OCI-M2 (cell line): ENCODE data around the gene ANKLE2.
"Not testable (repeated sequence)": the region's sequence is repeated elsewhere in the genome, so short reads cannot be mapped to it uniquely, and the experiment has no call there.

Experiments
- DNase-seq: peaks from one replicate; lab custom pipeline; 2025; ENCODE audit not compliant: unreplicated experiment; lab: John Stamatoyannopoulos, UW

The ANKLE2 gene

DNA sequence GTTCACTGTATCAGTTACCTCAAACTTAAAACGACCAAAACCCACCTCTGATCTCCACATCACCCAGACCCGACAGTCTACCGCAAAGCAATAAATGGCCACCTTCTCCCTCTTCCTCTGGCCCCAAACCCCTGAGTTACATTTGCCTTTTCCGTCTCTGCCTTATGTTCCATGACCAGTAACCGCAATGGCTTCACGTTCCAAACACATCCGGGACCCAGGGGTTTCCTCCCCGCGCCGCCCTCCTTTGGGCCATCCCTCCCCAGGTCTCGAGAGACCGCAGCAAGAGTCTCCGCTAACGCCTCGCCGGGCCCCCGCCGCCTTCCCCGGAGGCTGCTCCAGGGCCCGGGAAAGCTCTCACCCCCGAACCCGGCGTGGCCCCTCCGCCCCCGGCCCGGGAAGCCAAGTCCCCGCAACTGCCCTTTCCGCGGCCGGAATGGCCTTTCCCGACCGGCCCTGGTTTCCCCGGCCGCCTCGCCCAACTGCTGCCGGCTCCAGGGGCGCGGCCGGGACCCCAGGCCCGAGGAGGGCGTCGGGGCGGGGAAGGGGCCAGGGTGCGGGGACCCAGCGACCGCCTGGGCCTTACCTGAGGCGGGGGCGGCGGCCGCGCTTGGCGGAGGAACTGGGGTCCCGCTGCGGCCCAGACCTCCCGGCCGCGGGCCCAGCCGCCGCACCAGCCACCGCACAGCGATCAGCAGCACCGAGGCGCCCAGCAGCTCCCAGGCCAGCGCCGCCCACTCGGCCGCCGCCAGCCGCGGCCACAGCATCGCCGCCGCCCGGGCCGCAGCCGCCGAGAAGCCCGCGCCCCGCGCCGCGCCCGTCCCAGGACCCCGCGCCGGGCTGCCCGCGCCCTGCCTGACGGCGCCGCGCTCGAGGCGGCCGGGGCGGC, at the start of gene ANKLE2:
TSS of gene ANKLE2 (minus strand) at position 801 of the 889 bp plus-strand sequence. CDS start at position 767, 34 bp downstream.
- no peak for DNase-seq

DNA sequence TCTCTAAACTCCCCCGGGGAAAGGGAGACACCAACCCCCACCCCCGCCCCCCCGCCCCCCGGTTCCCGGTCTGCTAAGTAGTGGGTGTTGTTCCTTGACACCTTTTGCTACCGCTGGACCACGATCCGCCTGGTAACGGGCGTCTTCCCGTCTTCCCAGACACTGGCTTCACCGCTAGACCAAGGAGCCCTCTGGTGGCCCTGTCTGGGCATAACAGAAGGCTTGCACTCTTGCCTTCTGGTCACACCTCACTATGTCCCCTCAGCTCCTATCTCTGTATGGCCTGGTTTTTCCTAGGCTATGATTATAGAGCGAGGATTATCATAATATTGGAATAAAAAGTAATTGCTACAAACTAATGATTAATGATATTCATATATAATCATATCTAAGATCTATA, 47.8 kb upstream of the ANKLE2 start:
- DNase-seq = not testable (repeated sequence)

DNA sequence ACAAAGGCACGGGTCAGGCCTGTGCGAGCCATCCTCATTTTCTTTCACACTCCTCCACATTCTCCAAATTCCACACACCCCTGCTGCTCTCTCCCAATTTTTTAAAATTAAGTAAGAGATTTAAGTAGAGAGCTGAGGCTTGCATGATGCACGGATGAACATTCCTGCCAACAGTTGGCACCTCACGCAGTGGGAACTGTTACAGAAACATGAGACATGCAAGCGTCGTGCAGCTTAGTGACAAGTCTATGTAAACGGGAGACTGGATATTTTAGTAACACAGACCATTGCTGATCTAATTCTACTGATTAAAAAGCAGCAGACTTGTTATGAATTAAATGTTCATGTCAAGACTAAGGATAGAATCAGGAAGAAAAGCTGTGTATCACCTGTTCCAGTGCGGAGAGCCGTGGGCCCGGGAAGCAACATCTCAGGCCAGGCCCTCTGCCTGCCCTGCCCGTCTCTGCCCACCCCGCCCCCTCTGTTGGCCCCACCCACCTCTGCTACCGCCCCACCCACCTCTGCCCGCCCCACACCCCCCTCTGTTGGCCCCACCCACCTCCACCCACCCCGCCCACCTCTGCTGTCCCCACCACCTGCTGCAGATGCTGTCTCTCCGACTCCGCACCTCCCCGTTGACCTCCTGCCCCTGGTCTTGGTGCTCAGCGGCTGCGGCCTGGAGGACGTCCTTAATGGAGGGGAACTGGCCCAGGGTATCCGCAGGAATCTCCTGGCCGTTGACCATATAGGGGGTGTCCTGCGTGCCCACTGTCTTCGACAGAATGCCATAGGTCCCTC, 45.9 kb upstream of the ANKLE2 start:
- no peak for DNase-seq

DNA sequence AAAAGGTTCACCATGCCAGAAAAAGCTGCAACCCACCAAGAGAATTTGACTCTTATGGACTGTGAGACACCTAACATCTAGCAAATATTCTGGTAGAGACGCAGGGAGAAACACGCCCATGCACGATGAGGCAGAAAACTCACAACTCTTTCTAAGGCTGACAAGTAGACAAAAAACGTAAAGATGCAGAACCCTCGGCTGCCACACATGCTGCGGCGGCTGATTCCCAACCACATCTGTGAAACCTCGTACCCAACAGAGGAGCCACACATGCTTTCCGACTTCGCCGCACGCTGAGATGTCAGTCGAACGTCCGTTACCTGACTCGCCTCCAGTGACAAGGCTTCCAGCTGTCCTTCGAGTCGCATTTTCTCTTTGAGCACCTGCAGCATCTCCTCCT, 45.2 kb upstream of the ANKLE2 start:
- DNase-seq = no peak

- DNase-seq = no peak
Observed at GRCh38 chr12:132804426-132804861, 42.8 kb upstream of the ANKLE2 start.

- no peak for DNase-seq
Observed at GRCh38 chr12:132803888-132804287, 42.3 kb upstream of the ANKLE2 start.

- no peak for DNase-seq
Observed at GRCh38 chr12:132803125-132803524, 41.5 kb upstream of the ANKLE2 start.

GRCh38 chr12:132801741-132802140, 40.1 kb upstream of the ANKLE2 start:
- no peak for DNase-seq

- DNase-seq = no peak
Observed at GRCh38 chr12:132798836-132799235, 37.2 kb upstream of the ANKLE2 start.

DNA sequence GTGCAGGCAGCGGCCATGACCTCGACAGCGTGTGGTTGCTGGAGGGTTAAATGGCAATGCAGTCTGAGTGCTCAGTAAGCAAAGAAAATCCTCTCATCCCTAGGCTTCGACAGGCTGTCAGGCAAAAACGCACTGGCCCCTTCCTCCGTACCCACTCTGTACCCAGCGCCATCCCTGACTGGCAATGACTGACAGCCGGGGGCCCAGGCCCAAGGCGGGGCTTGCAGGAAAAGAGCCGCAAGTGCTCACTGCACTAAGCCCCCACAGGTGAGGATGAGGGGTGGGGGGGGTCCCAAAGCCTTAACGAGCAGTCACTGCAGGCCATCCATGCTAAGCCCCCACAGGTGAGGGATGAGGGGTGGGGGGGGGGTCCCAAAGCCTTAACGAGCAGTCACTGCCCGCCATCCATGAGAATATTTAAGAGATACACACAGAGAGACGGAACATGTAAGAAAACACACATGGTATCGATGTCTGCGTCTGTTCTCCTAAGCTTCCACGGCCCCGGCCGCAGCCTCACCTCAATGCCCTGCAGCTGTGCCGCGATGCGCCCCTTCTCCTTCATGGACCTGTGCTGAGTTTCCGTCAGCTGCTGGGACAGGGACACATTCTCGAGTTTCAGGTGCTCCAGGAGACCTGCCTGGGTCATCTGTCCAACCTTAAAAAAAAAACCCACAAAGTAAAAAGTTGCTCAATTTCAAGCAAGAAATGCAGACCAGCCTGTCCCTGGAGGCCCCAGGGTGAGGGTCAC, 36.4 kb upstream of the ANKLE2 start:
- no peak for DNase-seq

- no peak for DNase-seq
Observed at GRCh38 chr12:132795847-132796246, 34.2 kb upstream of the ANKLE2 start.

DNA sequence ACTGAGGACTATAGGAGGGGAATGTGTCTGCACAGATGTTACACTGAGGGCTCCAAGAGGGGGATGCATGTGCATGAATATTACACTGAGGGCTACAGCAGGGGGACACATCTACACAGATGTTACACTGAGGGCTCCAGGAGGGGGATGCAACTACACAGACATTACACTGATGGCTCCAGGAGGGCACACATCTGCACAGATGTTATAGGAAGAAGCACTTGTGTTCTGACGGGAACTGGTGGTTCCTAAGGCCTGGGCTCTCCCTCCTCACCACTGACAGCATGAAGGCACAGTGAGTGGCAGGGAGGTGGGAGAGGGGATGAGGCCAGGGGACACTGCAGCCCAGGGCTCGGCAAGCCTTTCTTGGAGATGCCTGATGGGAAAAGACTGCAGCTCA, 30.3 kb upstream of the ANKLE2 start:
- DNase-seq = not testable (repeated sequence)

DNA sequence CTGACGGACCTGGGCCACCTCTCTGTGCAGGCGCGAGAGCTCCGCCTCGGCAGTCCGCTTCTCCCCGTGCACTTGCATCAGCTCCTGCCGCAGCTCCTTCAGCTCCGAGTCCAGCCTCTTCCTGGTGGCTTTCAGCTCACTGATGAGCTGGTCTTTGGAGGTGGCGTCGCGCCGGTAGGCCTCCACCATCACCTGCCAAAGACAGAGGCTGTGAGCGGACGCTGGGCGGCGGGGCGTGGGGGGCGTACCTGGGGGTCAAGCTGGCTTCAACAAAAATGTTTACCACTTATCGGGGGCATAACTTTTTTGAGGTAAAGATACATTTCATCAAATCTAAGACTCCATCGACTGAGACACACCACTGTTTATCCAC, 27.5 kb upstream of the ANKLE2 start:
- no peak for DNase-seq

GRCh38 chr12:132788375-132789098, 26.9 kb upstream of the ANKLE2 start:
- no peak for DNase-seq

DNA sequence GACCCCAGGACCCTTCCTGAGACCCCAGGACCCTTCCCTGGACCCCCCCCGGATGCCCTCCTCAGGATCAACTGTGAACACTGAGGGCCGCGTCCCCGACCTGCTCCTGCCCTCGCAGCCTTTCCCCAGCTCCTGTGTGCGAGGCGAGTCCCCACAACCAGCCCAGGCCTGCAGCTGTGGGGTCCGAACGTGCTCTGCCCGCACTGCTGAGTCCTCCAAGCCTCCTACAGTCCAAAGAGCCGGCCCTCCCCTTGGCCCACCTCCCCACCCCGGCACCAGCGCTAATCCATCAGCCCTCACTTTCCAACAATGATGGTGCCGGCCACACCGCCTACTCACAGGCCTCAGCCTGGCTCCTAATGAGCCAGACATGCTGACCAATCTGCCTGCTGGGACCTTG, 26.2 kb upstream of the ANKLE2 start:
- no peak for DNase-seq

DNA sequence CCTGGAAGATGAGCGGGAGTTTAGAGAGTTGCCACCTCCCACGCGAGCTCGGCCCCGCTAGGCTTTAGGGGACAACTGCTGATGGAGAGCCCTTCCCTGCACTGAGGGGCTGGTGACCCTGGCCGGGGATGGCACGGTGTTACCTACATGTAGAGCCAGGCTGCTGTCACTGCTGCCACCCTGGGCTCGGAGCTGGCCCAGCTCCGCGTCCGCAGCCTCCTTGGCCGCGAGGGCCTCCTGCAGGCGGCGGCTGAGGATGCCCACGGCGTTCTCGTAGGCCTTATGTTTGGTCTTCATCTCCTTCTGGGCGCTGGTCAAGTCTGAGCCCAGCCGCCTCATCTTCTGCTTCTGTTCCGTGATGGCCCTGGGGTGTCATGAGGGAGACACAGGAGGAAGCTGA, 24.6 kb upstream of the ANKLE2 start:
- no peak for DNase-seq

DNA sequence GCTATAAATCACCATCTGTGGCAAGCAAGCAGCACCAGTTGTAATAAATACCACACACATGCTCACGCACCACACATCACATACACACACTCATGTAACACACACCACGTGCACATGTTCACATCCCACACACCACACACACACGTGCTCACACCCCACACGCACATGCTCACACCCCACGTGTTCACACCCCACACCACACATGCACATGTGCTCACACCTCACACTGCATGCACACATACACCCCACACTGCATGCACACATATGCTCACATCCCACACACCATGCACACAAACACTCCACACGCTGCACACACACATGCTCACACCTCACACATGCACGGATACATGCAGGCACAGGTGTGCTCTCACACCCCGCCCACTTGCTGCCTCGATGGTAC, 22.9 kb upstream of the ANKLE2 start:
- no peak for DNase-seq

DNA sequence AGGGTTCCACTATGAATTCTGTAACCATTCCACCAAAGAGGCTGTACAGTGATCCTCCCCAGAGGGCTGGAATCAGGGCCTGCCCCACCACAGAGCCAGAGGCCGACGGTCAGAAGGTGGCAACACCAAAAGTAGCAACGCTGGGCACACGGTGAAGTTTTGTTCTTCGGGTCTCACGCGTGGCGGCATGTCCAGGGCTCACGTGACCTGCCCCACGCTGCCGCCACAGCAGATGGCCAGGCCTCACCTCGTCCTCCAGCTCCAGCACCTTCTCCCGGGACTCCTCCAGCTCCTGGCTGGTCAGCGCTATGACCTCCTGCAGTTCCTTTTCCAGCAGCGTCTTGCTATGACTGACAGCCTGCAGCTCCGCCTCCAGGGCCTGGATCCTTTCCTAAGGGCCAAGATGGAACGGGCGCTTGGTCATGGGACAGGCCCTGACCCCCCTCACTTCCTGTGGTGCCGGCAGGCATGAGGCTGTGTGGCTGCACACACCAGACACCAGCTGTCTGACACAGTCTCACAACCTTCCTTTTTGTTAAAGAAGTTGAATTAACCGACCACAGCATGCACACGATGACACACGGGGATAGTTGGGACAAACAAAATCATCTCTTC, 22.4 kb upstream of the ANKLE2 start:
- no peak for DNase-seq

DNA sequence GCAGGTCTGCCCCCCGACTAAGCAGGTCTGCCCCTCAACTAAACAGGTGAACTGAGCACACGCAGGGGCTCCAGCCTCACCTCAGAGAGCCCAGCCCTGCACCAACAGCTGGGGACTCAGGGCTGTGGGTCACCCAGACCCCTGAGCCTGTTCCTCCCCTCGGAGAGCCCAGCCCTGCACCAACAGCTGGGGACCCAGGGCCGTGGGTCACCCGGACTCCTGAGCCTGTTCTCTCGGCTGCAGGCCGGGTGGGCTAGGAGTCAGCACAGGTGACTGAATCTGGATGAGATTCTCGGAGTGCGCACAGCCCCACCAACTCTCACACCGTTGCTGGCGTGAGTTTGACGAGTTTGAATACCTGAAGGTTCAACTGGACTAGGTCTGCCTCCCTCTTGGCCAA, 20.3 kb upstream of the ANKLE2 start:
- DNase-seq = no peak

- no peak for DNase-seq
Observed at GRCh38 chr12:132779781-132780353, 18.2 kb upstream of the ANKLE2 start.
